ENCODE measurements around the gene RHOF. TPM values are rescaled to one million over a fixed set of nuclear protein-coding genes. Genes with fewer than 3 reads are reported as not detected.

RHOF gene
- total RNA-seq, 1 experiment from 2014 or later: 71.8 TPM

- ATAC-seq (no peak), DNase-seq (ENCODE audit: low read depth, low spot score) (no peak)
- Histone ChIP-seq H3K27me3 (ENCODE audit: control insufficient read depth, insufficient read depth, low read length) (no peaks in the 10 kb centered on the region), H3K27ac (ENCODE audit: low read length) (peak overlapping the region; percentile 98), H3K4me3 (ENCODE audit: low read depth in 2 of 2, low read length in 2 of 2) (peak overlapping the region; percentile 55 to 72), H3K9me3 (ENCODE audit: control insufficient read depth, insufficient read depth, low read depth, low read length) (no peaks in the 10 kb centered on the region), H3K36me3 (ENCODE audit: control insufficient read depth, insufficient read depth, low read length) (no peaks in the 10 kb centered on the region; the same call in 1 of the 2 replicates), H3K4me1 (ENCODE audit: control insufficient read depth, insufficient read depth, low read length) (peaks cover 35% of the 10 kb centered on the region)
- ChIA-PET POLR2A (no interaction called here), CTCF (interaction anchor here (0.6 kb wide), 1 partner anchor 11 kb away, joined by 4 read pairs; no protein-coding TSS in a partner anchor)
- TF ChIP-seq REST (IDR thresholded peaks at IDR 0.05; ENCODE audit: insufficient read depth in 1 of 2, low read depth in 2 of 2, low read length in 1 of 2): no peak
- peak; percentile 48; the same call in 1 of the 2 replicates for TF ChIP-seq POLR2AphosphoS5 (IDR thresholded peaks at IDR 0.05; ENCODE audit: low read depth, low read length)
- BruUV-seq (replicated peaks): no TSS peak
- intact Hi-C loops (cut with micrococcal nuclease; ENCODE audit: unreplicated experiment) (no loop called here), in situ Hi-C loops (cut with HindIII; ENCODE audit: low pct_unique_long_range_greater_than_20kb, low sequenced_read_pairs) (no loop called here)
These were observed 7.5 kb upstream of the RHOF start for GRCh38 chr12:121800694-121801594.

- intact Hi-C loops (cut with micrococcal nuclease; ENCODE audit: unreplicated experiment) (no loop called here), in situ Hi-C loops (cut with HindIII; ENCODE audit: low pct_unique_long_range_greater_than_20kb, low sequenced_read_pairs) (no loop called here)
- Histone ChIP-seq H3K4me1 (ENCODE audit: control insufficient read depth, insufficient read depth, low read length) (peaks cover 40% of the 10 kb centered on the region), H3K27me3 (ENCODE audit: control insufficient read depth, insufficient read depth, low read length) (no peaks in the 10 kb centered on the region), H3K4me3 (ENCODE audit: low read depth in 2 of 2, low read length in 2 of 2) (peak overlapping the region; percentile 51 to 55), H3K27ac (ENCODE audit: low read length) (peak overlapping the region; percentile 89), H3K9me3 (ENCODE audit: control insufficient read depth, insufficient read depth, low read depth, low read length) (no peaks in the 10 kb centered on the region), H3K36me3 (ENCODE audit: control insufficient read depth, insufficient read depth, low read length) (no peaks in the 10 kb centered on the region; the same call in 1 of the 2 replicates)
- BruUV-seq (replicated peaks): no TSS peak
- ChIA-PET CTCF (interaction anchor here (0.6 kb wide), 1 partner anchor 12 kb away, joined by 4 read pairs; no protein-coding TSS in a partner anchor), POLR2A (interaction anchor here (0.5 to 0.6 kb wide), 2 partner anchors 10 to 24 kb away, joined by 6 to 7 read pairs; no protein-coding TSS in a partner anchor)
- DNase-seq (ENCODE audit: low read depth, low spot score) (no peak), ATAC-seq (peak; percentile 44)
- peak; percentile 96 for TF ChIP-seq TCF7L2 (IDR thresholded peaks at IDR 0.05; ENCODE audit: low read depth, low read length)
- TF ChIP-seq POLR2AphosphoS5 (IDR thresholded peaks at IDR 0.05; ENCODE audit: low read depth, low read length): no peak; the same call in none of the 2 replicates
- peak; percentile 61; the same call in 1 of the 2 replicates for TF ChIP-seq SIN3A (IDR thresholded peaks at IDR 0.05; ENCODE audit: borderline replicate concordance, insufficient read depth, low read depth, low read length)
- no peak for TF ChIP-seq REST (IDR thresholded peaks at IDR 0.05; ENCODE audit: insufficient read depth in 1 of 2, low read depth in 2 of 2, low read length in 1 of 2)
- no peak for TF ChIP-seq CTCF (IDR thresholded peaks at IDR 0.05)
These were observed 6.6 kb upstream of the RHOF start for GRCh38 chr12:121799842-121800693.
